Activated T-helper 2 cell treated with anti-CD3 and anti-CD28 coated beads, Interferon-gamma antibody, Interleukin-2, Interleukin-4, amounts not matched to agents 10 μg/mL and 5 μg/mL and 100 μg/mL, durations not matched to agents 14 hours and 24 hours and 36 hours (primary cell): Measurements from ENCODE around the gene GUCY2F. TPM values are rescaled to one million over a fixed set of nuclear protein-coding genes. Genes with fewer than 3 reads are reported as not detected.

ENCODE experiments used
- DNase-seq: peaks from one replicate; pipeline ENCODE4 v3.0.0; 2021; ENCODE audit warnings: low spot score
- H3K27ac Mint-ChIP-seq: one replicate; pipeline ENCODE4 v1.8.0; 2021; ENCODE audit warnings: mixed read lengths
- H3K27me3 Mint-ChIP-seq: one replicate; pipeline ENCODE4 v1.8.0; 2021; ENCODE audit warnings: low read depth, mixed read lengths
- H3K36me3 Mint-ChIP-seq: one replicate; pipeline ENCODE4 v1.8.0; 2021; ENCODE audit warnings: low read depth, mixed read lengths
- H3K4me1 Mint-ChIP-seq: one replicate; pipeline ENCODE4 v1.8.0; 2021; ENCODE audit warnings: low read depth, mixed read lengths
- H3K4me3 Mint-ChIP-seq: one replicate; pipeline ENCODE4 v1.8.0; 2021; ENCODE audit warnings: low read depth, mild to moderate bottlenecking, moderate library complexity, mixed read lengths
- H3K9me3 Mint-ChIP-seq: one replicate; pipeline ENCODE4 v1.8.0; 2021; ENCODE audit warnings: mixed read lengths
- intact Hi-C: fragments of 100-400 bp; cut with micrococcal nuclease; formaldehyde crosslinking; loops from one replicate; pipeline ENCODE4 v1.15.1; 2023
- total RNA-seq: library from RNA; stranded (reverse); gene quantifications from 2 replicates; pipeline ENCODE4 v1.2.3, GENCODE V29; 2022

GUCY2F gene
- total RNA-seq, 1 donor from 2014 or later = not detected

DNA sequence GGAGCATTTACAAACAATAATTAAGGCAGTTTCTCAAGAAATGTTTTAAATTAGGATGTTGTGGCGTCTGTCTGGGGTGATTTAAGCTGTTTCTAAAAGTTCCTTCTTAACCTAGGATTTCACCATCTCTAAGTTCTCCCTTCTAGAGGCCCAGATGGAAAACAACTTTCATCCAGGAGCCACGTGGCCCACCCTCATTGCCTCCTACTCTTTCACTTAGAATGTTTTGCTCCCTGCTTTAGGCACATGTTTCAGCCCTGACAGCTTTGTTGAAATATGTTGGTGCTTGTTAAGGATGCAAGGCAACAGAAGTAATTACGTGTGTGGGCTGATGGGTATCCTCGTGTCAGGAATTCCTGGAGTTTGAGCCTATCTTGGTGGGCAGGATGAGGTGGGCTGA is 131.3 kb downstream of the GUCY2F start:
- Mint-ChIP-seq H3K36me3 (no peaks in the 10 kb centered on the region), H3K9me3 (no peaks in the 10 kb centered on the region), H3K27ac (no peak overlapping the region), H3K27me3 (no peaks in the 10 kb centered on the region), H3K4me1 (no peaks in the 10 kb centered on the region), H3K4me3 (no peak overlapping the region)
- no peak for DNase-seq
- intact Hi-C loops = no loop called here

DNA sequence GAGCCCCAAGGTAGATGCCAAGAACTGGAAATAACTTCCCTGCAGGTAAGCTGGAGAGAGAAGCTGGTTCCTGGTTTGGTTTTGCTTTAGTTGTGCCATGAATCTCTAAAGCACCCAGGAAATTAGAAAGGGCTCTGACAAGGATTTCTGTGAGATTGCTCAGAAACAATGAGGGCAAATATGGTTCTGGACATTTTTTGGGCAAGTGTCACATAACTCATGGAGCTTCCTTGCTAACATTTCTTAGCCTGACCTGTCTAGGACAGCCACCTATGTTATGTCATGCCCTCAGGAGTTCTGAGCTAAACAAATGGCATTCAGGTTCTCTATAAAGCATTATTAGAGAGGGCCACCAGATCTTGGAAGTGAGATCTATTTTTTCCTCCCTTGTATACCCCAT is 131.8 kb downstream of the GUCY2F start:
- intact Hi-C loops = no loop called here
- Mint-ChIP-seq H3K9me3 (no peaks in the 10 kb centered on the region), H3K4me1 (no peaks in the 10 kb centered on the region), H3K27ac (no peak overlapping the region), H3K4me3 (no peak overlapping the region), H3K27me3 (no peaks in the 10 kb centered on the region), H3K36me3 (no peaks in the 10 kb centered on the region)
- DNase-seq = no peak

DNA sequence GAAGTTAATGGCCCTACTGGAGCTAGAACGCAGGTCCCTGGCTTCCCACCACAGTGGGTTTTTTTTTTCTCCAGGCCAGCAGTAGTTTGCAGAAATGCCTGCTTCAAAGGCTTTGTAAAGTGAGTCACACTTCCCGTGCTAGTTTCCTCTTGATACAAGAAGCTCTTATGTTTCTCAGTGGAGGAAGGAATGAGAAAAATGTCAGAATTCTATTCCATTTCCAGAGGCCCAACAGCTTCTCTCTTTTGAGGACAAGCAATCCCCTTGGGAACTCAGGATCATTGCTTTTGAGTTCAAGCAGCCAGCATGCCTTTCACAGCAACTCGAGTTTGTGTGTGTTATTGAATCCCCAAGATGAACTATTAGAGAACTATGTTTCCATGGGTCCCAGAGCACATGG is 134.3 kb downstream of the GUCY2F start:
- no peaks in the 10 kb centered on the region for H3K27me3 Mint-ChIP-seq
- H3K4me3 Mint-ChIP-seq = no peak overlapping the region
- intact Hi-C loops = no loop called here
- H3K27ac Mint-ChIP-seq = no peak overlapping the region
- no peaks in the 10 kb centered on the region for H3K4me1 Mint-ChIP-seq
- H3K9me3 Mint-ChIP-seq = no peaks in the 10 kb centered on the region
- DNase-seq = no peak
- no peaks in the 10 kb centered on the region for H3K36me3 Mint-ChIP-seq

DNA sequence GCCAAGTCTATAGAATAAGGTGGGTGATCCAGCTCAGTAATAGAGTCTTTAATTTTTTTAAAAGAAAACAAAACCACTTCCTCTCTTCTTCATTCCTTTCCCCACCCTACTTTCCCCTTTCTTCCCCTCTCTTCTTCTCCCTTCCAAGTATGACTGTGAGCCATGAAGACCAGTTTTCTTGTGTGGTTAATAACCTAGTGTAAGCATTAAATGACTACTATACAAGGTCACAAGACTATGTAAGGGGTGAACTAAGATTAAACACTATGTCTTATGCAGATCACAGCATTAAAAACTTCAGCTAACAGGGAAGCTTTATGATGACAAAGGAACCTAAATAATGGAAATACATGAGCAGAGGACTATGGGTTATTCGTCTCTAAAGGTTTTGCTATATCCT is 135.4 kb downstream of the GUCY2F start:
- no peaks in the 10 kb centered on the region for H3K4me1 Mint-ChIP-seq
- DNase-seq = no peak
- H3K36me3 Mint-ChIP-seq = no peaks in the 10 kb centered on the region
- intact Hi-C loops = no loop called here
- no peak overlapping the region for H3K27ac Mint-ChIP-seq
- no peaks in the 10 kb centered on the region for H3K27me3 Mint-ChIP-seq
- H3K9me3 Mint-ChIP-seq = no peaks in the 10 kb centered on the region
- no peak overlapping the region for H3K4me3 Mint-ChIP-seq

DNA sequence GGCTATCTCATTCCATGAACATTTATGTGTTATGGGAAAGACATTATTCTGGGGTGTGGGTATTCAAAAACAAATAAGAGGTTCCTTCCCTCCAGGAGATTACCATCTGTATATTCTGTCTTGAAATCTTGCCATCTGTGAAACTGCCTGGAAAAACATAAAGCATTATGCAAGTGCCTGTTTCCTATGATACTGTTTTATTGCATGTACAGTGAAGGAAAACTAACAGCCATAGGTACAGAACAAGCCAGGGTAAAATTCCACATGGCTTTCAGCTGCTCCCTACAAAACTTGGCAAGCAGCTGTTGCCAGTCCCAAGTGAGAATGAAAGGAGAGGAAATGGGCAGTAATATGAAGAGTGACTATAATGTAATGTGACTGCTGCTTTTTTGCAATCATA is 136.0 kb downstream of the GUCY2F start:
- no peaks in the 10 kb centered on the region for H3K27me3 Mint-ChIP-seq
- no peaks in the 10 kb centered on the region for H3K9me3 Mint-ChIP-seq
- no peaks in the 10 kb centered on the region for H3K4me1 Mint-ChIP-seq
- H3K4me3 Mint-ChIP-seq = no peak overlapping the region
- intact Hi-C loops = no loop called here
- no peak overlapping the region for H3K27ac Mint-ChIP-seq
- H3K36me3 Mint-ChIP-seq = no peaks in the 10 kb centered on the region
- no peak for DNase-seq

DNA sequence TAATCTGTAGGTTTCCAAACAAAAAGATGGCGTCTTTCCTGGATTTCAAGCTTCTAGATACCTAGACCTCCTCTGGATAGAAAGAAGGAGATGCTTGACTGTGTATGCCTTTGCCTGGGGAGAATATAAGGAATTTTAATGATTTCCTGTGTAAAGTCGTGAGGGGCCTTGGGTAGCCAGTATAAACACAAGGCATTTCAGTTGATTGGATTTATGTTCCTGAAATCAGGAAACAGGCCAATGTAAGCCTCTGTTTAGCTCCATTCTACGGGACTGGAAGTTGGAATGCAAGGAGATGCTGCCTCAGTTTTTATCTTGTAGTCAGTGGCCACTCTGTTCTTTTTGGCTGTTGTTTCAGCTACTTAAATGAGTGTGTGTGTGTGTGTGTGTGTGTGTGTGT is 137.2 kb downstream of the GUCY2F start:
- Mint-ChIP-seq H3K9me3 (no peaks in the 10 kb centered on the region), H3K4me3 (no peak overlapping the region), H3K4me1 (no peaks in the 10 kb centered on the region), H3K36me3 (no peaks in the 10 kb centered on the region), H3K27me3 (no peaks in the 10 kb centered on the region), H3K27ac (no peak overlapping the region)
- no peak for DNase-seq
- intact Hi-C loops = no loop called here

DNA sequence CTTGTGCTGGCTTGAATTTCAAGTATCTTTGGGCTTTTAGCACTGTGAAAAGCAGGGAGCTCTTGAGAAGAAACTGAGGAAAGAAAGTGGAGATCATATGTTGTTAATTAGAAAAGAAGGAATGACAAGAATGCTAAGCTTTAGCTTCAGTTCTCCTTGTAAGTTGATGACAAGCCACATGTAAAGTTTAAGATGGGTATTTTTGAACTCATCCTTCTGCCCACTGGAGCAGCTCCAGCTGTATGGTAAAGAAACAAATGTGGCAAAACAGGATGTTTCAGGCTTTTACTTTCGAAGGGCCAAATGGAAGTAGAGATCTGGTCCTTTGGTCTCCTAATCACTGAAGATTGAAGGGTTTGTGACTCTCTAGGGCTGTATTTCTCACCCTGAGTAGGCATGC is 137.8 kb downstream of the GUCY2F start:
- Mint-ChIP-seq H3K27ac (no peak overlapping the region), H3K4me1 (no peaks in the 10 kb centered on the region), H3K9me3 (no peaks in the 10 kb centered on the region), H3K4me3 (no peak overlapping the region), H3K36me3 (no peaks in the 10 kb centered on the region), H3K27me3 (no peaks in the 10 kb centered on the region)
- intact Hi-C loops = no loop called here
- DNase-seq = no peak

DNA sequence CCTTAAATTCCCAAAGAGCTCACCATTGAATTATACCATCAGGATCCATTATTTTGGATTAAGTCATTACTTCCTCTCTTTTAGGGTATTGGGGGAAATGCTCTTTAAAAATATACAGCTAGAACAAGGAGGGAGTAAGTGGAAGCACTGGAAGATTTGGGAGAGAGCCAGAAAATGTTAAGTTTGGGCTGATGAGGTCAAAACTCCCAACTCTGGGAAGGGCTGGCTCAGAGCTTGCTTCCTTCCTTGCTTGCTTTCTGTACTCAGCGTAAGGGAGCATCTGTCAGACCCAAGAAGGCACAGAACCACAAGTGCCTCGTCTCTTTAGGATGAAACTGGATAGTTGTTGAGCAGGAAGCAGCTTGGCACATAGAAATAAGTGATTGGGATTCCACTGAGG is 138.2 kb downstream of the GUCY2F start:
- H3K27ac Mint-ChIP-seq = no peak overlapping the region

DNA sequence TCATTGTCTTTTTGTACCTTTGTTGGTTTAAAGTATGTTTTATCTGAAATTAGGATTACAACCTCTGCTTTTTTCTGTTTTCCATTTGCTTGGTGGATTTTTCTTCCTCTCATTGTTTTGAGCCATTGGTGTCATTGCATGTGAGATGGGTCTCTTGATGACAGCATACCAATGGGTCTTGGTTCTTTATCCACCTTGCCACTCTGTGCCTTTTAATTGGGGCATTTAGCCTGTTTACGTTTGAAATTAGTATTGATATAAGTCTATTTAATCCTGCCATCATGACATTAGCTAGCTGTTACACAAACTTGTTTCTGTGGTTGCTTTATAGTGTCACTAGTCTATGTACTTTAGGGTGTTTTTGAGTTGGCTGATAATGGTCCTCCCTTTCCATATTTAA is 145.7 kb downstream of the GUCY2F start:
- DNase-seq = no peak
- Mint-ChIP-seq H3K36me3 (no peaks in the 10 kb centered on the region), H3K4me1 (no peaks in the 10 kb centered on the region), H3K9me3 (no peaks in the 10 kb centered on the region), H3K27ac (no peak overlapping the region), H3K27me3 (no peaks in the 10 kb centered on the region), H3K4me3 (no peak overlapping the region)
- intact Hi-C loops = no loop called here

More for the DNA sequence above, 138.2 kb downstream of the GUCY2F start:
- Mint-ChIP-seq H3K36me3 (no peaks in the 10 kb centered on the region), H3K4me3 (no peak overlapping the region), H3K27me3 (no peaks in the 10 kb centered on the region), H3K4me1 (no peaks in the 10 kb centered on the region), H3K9me3 (no peaks in the 10 kb centered on the region)
- intact Hi-C loops = no loop called here
- DNase-seq = no peak

DNA sequence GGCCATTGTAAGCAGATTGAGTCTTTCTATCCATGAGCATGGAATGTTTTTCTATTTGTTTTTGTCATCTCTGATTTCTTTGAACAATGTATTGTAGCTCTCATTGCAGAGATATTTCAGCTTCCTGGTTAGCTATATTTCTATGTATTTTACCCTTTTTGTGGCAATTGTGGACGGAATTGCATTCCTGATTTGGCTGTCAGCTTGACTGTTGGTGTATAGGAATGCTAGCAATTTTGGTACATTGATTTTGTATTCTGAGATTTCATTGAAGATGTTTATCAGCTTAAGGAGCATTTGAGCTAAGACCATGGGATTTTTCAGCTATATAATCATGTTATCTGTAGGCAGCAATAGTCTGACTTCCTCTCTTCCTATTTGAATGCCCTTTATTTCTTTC is 154.6 kb downstream of the GUCY2F start:
- no peaks in the 10 kb centered on the region for H3K27me3 Mint-ChIP-seq
- no peaks in the 10 kb centered on the region for H3K9me3 Mint-ChIP-seq
- no peak for DNase-seq
- intact Hi-C loops = no loop called here
- H3K27ac Mint-ChIP-seq = no peak overlapping the region
- no peaks in the 10 kb centered on the region for H3K4me1 Mint-ChIP-seq
- no peak overlapping the region for H3K4me3 Mint-ChIP-seq
- H3K36me3 Mint-ChIP-seq = no peaks in the 10 kb centered on the region

Other genes starting within 250 kb of the GUCY2F start
- 11.2 and 11.5 TPM in 2 replicates for gene NXT2, start 54.8 kb upstream of the GUCY2F start, total RNA-seq
- 0.87 and 0.98 TPM in 2 replicates for gene KCNE5, start 143.1 kb upstream of the GUCY2F start, total RNA-seq